Thoracic aorta (tissue), 2 donors: Measurements from ENCODE around the gene DBNL. TPM values are rescaled to one million over a fixed set of nuclear protein-coding genes. Genes with fewer than 3 reads are reported as not detected.

Experiments used
- ATAC-seq: fragments of 150-250 bp; one replicate; pipeline ENCODE4 v1.8.0; 2017; ENCODE audit warnings: low read depth; ENCODE audit not compliant: insufficient number of reproducible peaks, low FRiP score
- DNase-seq: peaks from one replicate; pipeline ENCODE4 v3.0.0-alpha.2; 2020; ENCODE audit warnings: low spot score
- H3K27ac ChIP-seq, 2 donors: fragments of 200-600 bp; sonication (generic); 1 replicate in 1 of 2; 2 replicates in 1 of 2; pipeline ENCODE4 v1.5.1; 2016; ENCODE audit warnings: mild to moderate bottlenecking in 2 of 2, moderate library complexity in 2 of 2
- H3K27me3 ChIP-seq: fragments of 200-600 bp; sonication (generic); replicated peaks from 2 replicates; pipeline ENCODE4 v1.6.0; 2016; ENCODE audit warnings: mild to moderate bottlenecking; ENCODE audit not compliant: insufficient read depth
- H3K36me3 ChIP-seq: fragments of 200-600 bp; sonication (generic); one replicate; pipeline ENCODE4 v1.5.1; 2016
- H3K4me1 ChIP-seq, 2 donors: fragments of 200-600 bp; sonication (generic); 1 replicate in 1 of 2; 2 replicates in 1 of 2; pipeline versions ENCODE4 v1.5.1 to v1.6.0; 2016; ENCODE audit warnings: low read depth in 2 of 2, mild to moderate bottlenecking in 1 of 2; ENCODE audit not compliant: control insufficient read depth in 1 of 2
- H3K4me3 ChIP-seq: fragments of 200-600 bp; sonication (generic); 2 replicates; pipeline ENCODE4 v1.5.1; 2016; ENCODE audit warnings: mild to moderate bottlenecking
- H3K9me3 ChIP-seq: fragments of 200-600 bp; sonication (generic); 2 replicates; pipeline ENCODE4 v1.5.1; 2016
- CTCF ChIP-seq: fragments of 200-600 bp; sonication (generic); IDR thresholded peaks from one replicate; pipeline ENCODE4 v1.5.1; 2019; ENCODE audit warnings: antibody characterized with exemption
- total RNA-seq, 2 donors: library from RNA; depleted of rRNA; stranded (reverse); fragments of >200 nt; gene quantifications; one replicate each; pipeline versions ENCODE4 v1.1.0 to v1.2.3, GENCODE V29; 2016

The DBNL gene
- total RNA-seq, 2 donors from 2014 or later: 148 to 156 TPM

GRCh38 chr7:44071726-44072363, 27.3 kb downstream of the DBNL start:
- H3K36me3 ChIP-seq: no peaks in the 10 kb centered on the region
- no peaks in the 10 kb centered on the region for H3K27me3 ChIP-seq
- ATAC-seq (no peak), DNase-seq (no peak)
- TF ChIP-seq CTCF: no peak
- H3K9me3 ChIP-seq: no peaks in the 10 kb centered on the region
- peaks cover 22 to 25% of the 10 kb centered on the region in 2 donors for H3K4me1 ChIP-seq
- H3K27ac ChIP-seq: peak overlapping the region; percentile 6 to 72
- H3K4me3 ChIP-seq: no peak overlapping the region

- no peaks in the 10 kb centered on the region for H3K9me3 ChIP-seq
- H3K4me1 ChIP-seq: peaks cover 22 to 25% of the 10 kb centered on the region in 2 donors
- no peak overlapping the region for H3K4me3 ChIP-seq
- ATAC-seq (peak; percentile 62), DNase-seq (peak; percentile 93)
- H3K27ac ChIP-seq: peak overlapping the region; percentile 70 to 72
- no peaks in the 10 kb centered on the region for H3K27me3 ChIP-seq
- peaks cover 5% of the 10 kb centered on the region for H3K36me3 ChIP-seq
- TF ChIP-seq CTCF: peak; percentile 81
Observed at GRCh38 chr7:44072364-44073231, 28.1 kb downstream of the DBNL start.

- peaks cover 22 to 25% of the 10 kb centered on the region in 2 donors for H3K4me1 ChIP-seq
- no peaks in the 10 kb centered on the region for H3K9me3 ChIP-seq
- TF ChIP-seq CTCF: no peak
- no peak for ATAC-seq
- peak overlapping the region; percentile 35 for H3K4me3 ChIP-seq
- H3K36me3 ChIP-seq: peaks cover 17% of the 10 kb centered on the region
- peak overlapping the region; percentile 70 to 72 for H3K27ac ChIP-seq
- no peaks in the 10 kb centered on the region for H3K27me3 ChIP-seq
- peak; percentile 45 for DNase-seq
Observed at GRCh38 chr7:44073664-44074348, 29.3 kb downstream of the DBNL start.

DNA sequence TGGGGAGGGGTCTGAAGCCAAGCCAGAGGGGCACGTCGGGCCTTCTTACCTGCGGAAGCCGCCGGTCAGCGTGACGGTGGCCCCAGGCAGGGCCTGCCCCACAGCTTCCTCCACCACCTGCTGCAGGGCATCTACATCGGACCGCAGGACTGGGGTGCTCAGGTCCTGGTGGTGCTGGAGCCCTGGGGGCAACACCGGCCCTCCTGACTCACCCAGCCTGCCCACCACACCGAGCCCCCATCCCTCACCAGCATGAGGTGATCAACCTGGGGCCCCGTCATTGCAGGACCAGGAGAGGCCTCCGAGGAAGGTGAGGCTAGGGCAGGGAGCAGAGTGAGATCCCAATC, 29.8 kb downstream of the DBNL start:
- no peak overlapping the region for H3K4me3 ChIP-seq
- no peak for TF ChIP-seq CTCF
- H3K9me3 ChIP-seq: no peaks in the 10 kb centered on the region
- no peak for DNase-seq
- H3K27ac ChIP-seq: peak overlapping the region; percentile 70 to 72
- no peak for ATAC-seq
- peaks cover 22 to 25% of the 10 kb centered on the region in 2 donors for H3K4me1 ChIP-seq
- no peaks in the 10 kb centered on the region for H3K27me3 ChIP-seq
- H3K36me3 ChIP-seq: peaks cover 22% of the 10 kb centered on the region
